ENCODE results near the gene TPST2.

The TPST2 gene

GRCh38 chr22:26579331-26579886, 10.5 kb downstream of the TPST2 start:
- DNase-seq = no peak

GRCh38 chr22:26577081-26577480, 12.9 kb downstream of the TPST2 start:
- DNase-seq = no peak

GRCh38 chr22:26576026-26576680, 13.8 kb downstream of the TPST2 start:
- no peak for DNase-seq

- DNase-seq = no peak
Observed at GRCh38 chr22:26574001-26574723, 15.8 kb downstream of the TPST2 start.

GRCh38 chr22:26573026-26573662, 16.8 kb downstream of the TPST2 start:
- DNase-seq = no peak

- DNase-seq = no peak
Observed at GRCh38 chr22:26570864-26571525, 18.9 kb downstream of the TPST2 start.

- no peak for DNase-seq
Observed at GRCh38 chr22:26570115-26570514, 19.8 kb downstream of the TPST2 start.

GRCh38 chr22:26568207-26568706, 21.7 kb downstream of the TPST2 start:
- DNase-seq = peak; percentile 74

- DNase-seq = no peak
Observed at GRCh38 chr22:26567610-26568009, 22.3 kb downstream of the TPST2 start.

- no peak for DNase-seq
Observed at GRCh38 chr22:26566994-26567393, 22.9 kb downstream of the TPST2 start.

GRCh38 chr22:26565889-26566288, 24.0 kb downstream of the TPST2 start:
- DNase-seq = no peak

- DNase-seq = no peak
Observed at GRCh38 chr22:26565181-26565580, 24.8 kb downstream of the TPST2 start.

GRCh38 chr22:26564672-26565071, 25.3 kb downstream of the TPST2 start:
- no peak for DNase-seq

- DNase-seq = no peak
Observed at GRCh38 chr22:26564181-26564580, 25.8 kb downstream of the TPST2 start.

GRCh38 chr22:26563022-26563421, 26.9 kb downstream of the TPST2 start:
- DNase-seq = no peak

GRCh38 chr22:26561756-26562417, 28.0 kb downstream of the TPST2 start:
- DNase-seq = no peak

- no peak for DNase-seq
Observed at GRCh38 chr22:26559961-26560575, 29.9 kb downstream of the TPST2 start.

GRCh38 chr22:26558248-26558895, 31.6 kb downstream of the TPST2 start:
- peak; percentile 82 for DNase-seq

- DNase-seq = no peak
Observed at GRCh38 chr22:26556904-26557303, 33.0 kb downstream of the TPST2 start.

GRCh38 chr22:26555478-26555877, 34.5 kb downstream of the TPST2 start:
- DNase-seq = no peak

GRCh38 chr22:26554956-26555355, 35.0 kb downstream of the TPST2 start:
- no peak for DNase-seq
